HG02884 (cell line): ENCODE data around the gene BRSK1.

Source experiments
- ATAC-seq: cut with Tn5 transposase; IDR thresholded peaks from one replicate; pipeline ENCODE4 v1.9.1; 2021; ENCODE audit warnings: mild to moderate bottlenecking, moderate library complexity; ENCODE audit not compliant: unreplicated experiment

The BRSK1 gene

GRCh38 chr19:55253842-55254624 lies 29.8 kb upstream of the BRSK1 start:
- ATAC-seq = peak; percentile 34

GRCh38 chr19:55254625-55254977 lies 29.2 kb upstream of the BRSK1 start:
- ATAC-seq = no peak

DNA sequence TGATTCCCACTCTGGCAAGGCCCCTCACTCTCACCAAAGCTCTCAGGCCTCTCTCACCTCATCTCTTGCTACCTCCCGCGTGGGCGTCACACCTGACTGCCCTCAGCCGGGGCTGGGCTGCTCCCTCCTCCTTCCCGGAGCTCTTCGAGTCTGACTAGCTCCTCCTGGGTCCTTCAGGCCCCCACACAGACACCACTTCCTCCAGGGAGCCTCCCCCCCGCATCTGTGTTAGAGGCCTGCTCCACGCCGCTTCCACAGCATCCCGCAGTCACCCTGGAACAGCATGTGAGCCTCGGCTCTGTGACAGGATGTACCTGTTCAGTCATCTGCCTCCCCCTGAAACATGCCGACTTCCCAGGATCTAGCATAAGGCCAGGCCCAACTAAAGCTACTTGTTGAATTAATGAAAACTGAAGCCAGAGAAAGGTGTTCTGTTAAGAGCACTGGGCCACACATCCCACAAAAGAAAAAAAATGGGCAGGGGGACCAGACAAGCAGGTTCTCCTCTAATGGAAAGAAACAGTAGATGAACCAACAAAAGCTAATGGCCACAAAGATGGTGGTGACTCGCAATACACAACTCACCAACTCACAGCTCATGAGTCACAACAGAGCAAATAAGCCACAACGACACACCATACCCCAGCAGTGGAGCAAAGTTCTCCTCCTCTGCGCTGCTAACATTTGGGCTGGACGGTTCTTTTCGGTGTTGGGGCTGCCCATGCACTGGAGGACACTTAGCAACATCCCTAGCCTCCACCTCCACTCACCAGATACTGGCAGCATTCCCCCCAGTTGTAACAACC lies 28.0 kb upstream of the BRSK1 start:
- ATAC-seq = no peak

GRCh38 chr19:55256562-55257460 lies 27.0 kb upstream of the BRSK1 start:
- ATAC-seq = no peak

GRCh38 chr19:55257461-55258420 lies 26.1 kb upstream of the BRSK1 start:
- no peak for ATAC-seq

- peak; percentile 15 for ATAC-seq
These were observed 25.3 kb upstream of the BRSK1 start for GRCh38 chr19:55258476-55258827.

DNA sequence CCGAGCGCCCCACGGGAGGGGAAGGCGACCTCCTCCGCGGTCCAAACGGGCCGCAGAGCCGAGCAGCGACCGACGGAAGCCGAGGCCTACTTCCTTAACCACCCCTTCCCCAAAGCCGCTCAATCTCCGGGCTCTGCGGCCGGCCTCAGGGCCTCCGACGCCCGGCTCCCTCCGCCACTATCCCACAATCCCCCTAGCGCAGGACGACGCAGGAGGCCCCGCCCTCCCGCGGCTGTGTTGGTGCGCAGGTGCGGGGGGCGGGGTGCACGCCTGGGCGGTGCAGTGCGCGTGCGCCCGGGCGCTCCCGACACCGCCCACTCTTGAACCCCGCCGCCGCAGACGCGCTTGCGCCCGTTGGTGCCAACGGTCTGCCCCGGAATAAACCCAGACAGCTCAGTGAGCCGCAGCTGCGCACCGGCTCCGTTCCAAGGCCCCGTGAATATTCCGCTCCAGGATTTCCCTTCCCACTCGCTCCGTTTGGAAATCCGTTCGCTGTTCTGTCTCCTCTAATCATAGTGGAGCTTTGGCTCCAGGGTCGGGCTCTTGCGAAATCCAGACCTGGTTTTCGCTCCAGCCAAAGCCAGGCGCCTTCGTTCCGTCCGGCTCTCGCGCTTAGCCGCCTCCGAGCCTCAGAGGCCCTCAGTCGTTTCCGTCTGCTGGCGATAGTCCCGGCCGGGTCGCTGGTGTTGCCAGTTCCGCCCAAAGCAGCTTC lies 24.8 kb upstream of the BRSK1 start, which contains the start of gene PPP6R1:
PPP6R1 (minus strand) TSS at position 190 of the 712 bp plus-strand sequence. CDS start 11,914 bp downstream, outside the sequence.
- ATAC-seq = peak; percentile 54

DNA sequence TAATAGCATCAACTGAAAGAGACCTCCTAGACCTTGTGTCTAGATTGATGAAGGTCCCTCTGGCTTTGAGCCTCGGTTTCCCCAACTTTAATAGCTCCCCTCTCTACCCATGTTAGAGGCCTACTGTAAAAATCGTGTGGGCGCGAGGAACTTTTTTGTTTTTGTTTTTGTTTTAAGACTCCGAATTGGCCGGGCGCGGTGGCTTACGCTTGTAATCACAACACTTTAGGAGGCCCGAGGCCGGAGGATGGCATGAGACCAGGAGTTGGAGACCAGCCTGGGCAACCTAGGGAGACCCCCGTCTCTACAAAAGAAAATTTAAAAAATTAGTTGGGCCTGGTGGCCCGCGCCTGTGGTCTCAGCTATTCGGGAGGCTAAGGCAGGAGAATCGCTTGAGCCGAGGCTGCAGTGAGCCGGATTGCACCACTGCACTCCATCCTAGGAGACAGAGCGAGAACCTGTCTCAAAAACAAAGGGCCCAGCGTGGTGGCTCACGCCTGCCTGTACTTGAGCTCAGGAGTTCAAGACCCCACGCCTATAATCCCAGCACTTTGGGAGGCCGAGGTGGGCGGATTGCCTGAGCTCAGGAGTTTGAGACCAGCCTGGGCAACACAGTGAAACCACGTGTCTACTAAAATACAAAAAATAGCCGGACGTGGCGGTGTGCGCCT lies 24.1 kb upstream of the BRSK1 start:
- no peak for ATAC-seq

GRCh38 chr19:55261671-55262126 lies 22.1 kb upstream of the BRSK1 start:
- ATAC-seq = no peak

DNA sequence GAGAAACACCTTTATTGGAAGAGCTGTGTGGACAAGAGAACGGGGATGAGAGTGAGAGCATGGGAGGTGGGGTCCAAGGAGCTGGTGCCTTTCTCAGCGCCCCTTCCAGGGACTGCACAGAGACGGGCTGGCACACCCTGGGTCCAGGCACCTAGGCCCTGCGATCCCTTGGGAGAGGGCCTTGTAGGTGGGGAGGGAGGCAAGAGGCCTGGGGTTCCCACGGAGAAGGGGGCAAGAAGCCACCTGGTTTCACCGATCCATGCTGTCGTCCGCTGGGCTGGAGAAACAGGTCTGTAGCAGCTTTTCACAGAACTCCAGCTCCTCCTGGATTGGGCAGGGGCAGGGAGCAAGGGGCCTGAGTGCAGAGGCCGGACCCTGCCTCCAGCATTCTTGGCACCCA lies 21.4 kb upstream of the BRSK1 start:
- ATAC-seq = no peak

DNA sequence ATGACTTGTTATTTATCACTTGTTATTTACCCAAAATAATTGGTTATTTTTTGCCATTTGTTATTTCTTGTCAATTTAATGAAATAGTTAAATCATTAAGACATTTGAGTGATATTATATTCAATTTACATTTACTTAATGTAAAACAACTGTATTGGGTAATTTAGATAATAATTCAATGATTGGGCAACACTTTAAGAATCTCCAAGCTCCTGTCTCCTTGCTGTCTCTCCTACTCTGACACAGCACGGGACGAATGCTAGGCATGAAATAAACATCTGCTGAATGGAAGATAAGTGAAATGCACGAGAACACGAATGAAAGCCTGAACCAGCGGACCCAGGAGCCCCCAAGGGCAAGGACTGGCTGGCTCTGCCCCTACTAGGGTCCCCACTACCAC lies 19.3 kb upstream of the BRSK1 start:
- no peak for ATAC-seq

GRCh38 chr19:55265173-55265572 lies 18.6 kb upstream of the BRSK1 start:
- ATAC-seq = no peak

- no peak for ATAC-seq
These were observed 17.9 kb upstream of the BRSK1 start for GRCh38 chr19:55265723-55266386.

- ATAC-seq = no peak
These were observed 17.4 kb upstream of the BRSK1 start for GRCh38 chr19:55266404-55266803.

- ATAC-seq = no peak
These were observed 17.0 kb upstream of the BRSK1 start for GRCh38 chr19:55266840-55267239.

DNA sequence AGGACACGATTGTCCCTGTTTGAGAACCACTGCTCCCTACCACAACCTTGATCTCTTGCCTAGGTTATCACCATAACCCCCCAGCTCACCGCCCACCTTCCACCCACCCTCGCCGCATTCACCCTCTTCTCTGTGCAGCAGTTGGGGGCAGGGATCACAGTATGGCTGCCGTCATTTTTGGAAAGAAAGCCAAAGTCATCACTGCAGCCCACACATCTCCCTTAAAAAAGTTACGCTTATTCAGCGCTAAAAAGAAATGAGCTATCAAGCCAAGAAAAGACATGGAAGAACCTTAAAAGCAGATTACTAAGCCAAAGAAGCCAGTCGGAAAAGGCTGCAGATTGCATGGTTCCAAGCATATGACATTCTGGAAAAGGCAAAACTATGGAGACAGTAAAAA lies 14.5 kb upstream of the BRSK1 start:
- ATAC-seq = no peak

GRCh38 chr19:55270172-55270942 lies 13.4 kb upstream of the BRSK1 start:
- ATAC-seq = no peak

GRCh38 chr19:55272142-55272541 lies 11.7 kb upstream of the BRSK1 start:
- no peak for ATAC-seq
